K562 (cell line): Measurements from ENCODE around the gene CARMIL1. TPM values are rescaled to one million over a fixed set of nuclear protein-coding genes. Genes with fewer than 3 reads are reported as not detected.

Experiments used
- CHD7 ChIP-seq: fragments of 200-600 bp; sonication (generic); IDR thresholded peaks from one replicate; pipeline ENCODE4 v1.6.1; 2012; ENCODE audit warnings: mild to moderate bottlenecking, low read depth, low read length, inconsistent platforms
- FUS ChIP-seq: fragments of 200-400 bp; formaldehyde crosslinking; optimal IDR thresholded peaks from 2 replicates; pipeline ENCODE3; 2017; ENCODE audit warnings: low read depth, low read length
- MAZ ChIP-seq, 2 experiments: fragments of 450-650 bp in 1 of 2; sonication (generic) in 1 of 2; formaldehyde crosslinking; IDR thresholded peaks in 1 of 2; conservative IDR thresholded peaks in 1 of 2; 2 replicates each; pipeline versions ENCODE4 v1.4.0 to v1.5.0; 2020; ENCODE audit warnings: mild to moderate bottlenecking in 1 of 2, missing genetic modification reagents in 1 of 2
- MYBL2 ChIP-seq, 2 experiments: fragments of 450-650 bp in 1 of 2; sonication (generic) in 1 of 2; formaldehyde crosslinking in 1 of 2; IDR thresholded peaks; 2 replicates each; pipeline versions ENCODE4 v1.6.1 to v1.8.1; 2017 to 2022; ENCODE audit warnings: borderline replicate concordance in 1 of 2, inconsistent platforms in 1 of 2, low read depth in 1 of 2, mild to moderate bottlenecking in 1 of 2, missing genetic modification reagents in 1 of 2, moderate library complexity in 1 of 2
- PRPF4 ChIP-seq: fragments of 200-400 bp; formaldehyde crosslinking; IDR thresholded peaks from one replicate; pipeline ENCODE4 v1.6.1; 2017; ENCODE audit warnings: low read length, low read depth, mild to moderate bottlenecking; ENCODE audit not compliant: insufficient read depth, poor library complexity, severe bottlenecking
- polyA plus RNA-seq, 8 experiments: library from polyadenylated mRNA; depleted of rRNA in 4 of 8; stranded (reverse) in 5 of 8; unstranded in 3 of 8; fragments of >200 nt; fragmentation: Nextera tagmentation in 2 of 8; fragmentation: Illumina TruSeq in 1 of 8; extraction: Ambion mirVana in 2 of 8; extraction: Trizol in 1 of 8; gene quantifications; 2 replicates each; pipeline versions ENCODE4 v1.2.1 to v1.2.3, GENCODE V29; 2011 to 2014; ENCODE audit warnings: inconsistent platforms in 1 of 8, missing spikeins in 1 of 8
- total RNA-seq, 7 experiments: library from RNA; depleted of rRNA in 6 of 7; stranded (reverse); fragments of >200 nt in 6 of 7; fragmentation: Illumina TruSeq in 2 of 7; extraction: Trizol in 2 of 7; gene quantifications; 2 replicates each; pipeline versions ENCODE4 v1.2.1 to v1.2.3, GENCODE V29; 2011 to 2021; ENCODE audit warnings: low replicate concordance in 1 of 7

Gene CARMIL1
- total and polyA plus RNA-seq, 9 of the 15 experiments (the other 6 are each of a cell fraction or from before 2014, with no cell fraction given): 0.04 to 0.32 (median 0.10) TPM; not detected in 1

GRCh38 chr6:25278261-25278913 lies 787 bp upstream of the CARMIL1 start (continued):
- TF ChIP-seq CHD7: no peak
- TF ChIP-seq PRPF4: no peak
- TF ChIP-seq MAZ (CRISPR knock-in tag; conservative IDR thresholded peaks at IDR 0.05 in 1 of 2, IDR thresholded peaks at IDR 0.05 in 1 of 2): no peak
- no peak for TF ChIP-seq MYBL2 (IDR thresholded peaks at IDR 0.05; ENCODE audit: low read depth)
- TF ChIP-seq MYBL2 (CRISPR knock-in tag; IDR thresholded peaks at IDR 0.05; ENCODE audit: borderline replicate concordance): no peak
- no peak for TF ChIP-seq FUS
